ENCODE data around the gene NMU.

GRCh38 chr4:55635741-55636655, at the start of gene NMU:
- TF ChIP-seq CTCF (IDR thresholded peaks at IDR 0.05) (peak in 1 of 4 experiments; percentile 22), POLR2AphosphoS5 (IDR thresholded peaks at IDR 0.05) (no peak), POLR2A (IDR thresholded peaks at IDR 0.05) (no peak)
